GM18873 (cell line): Measurements from ENCODE around the gene KCTD7.
A peak's percentile ranks its signal among the peaks of the same experiment; 100 is the strongest.
"Not testable (repeated sequence)": the region's sequence is repeated elsewhere in the genome, so short reads cannot be mapped to it uniquely, and the experiment has no call there.

Source experiments
- ATAC-seq: cut with Tn5 transposase; IDR thresholded peaks from one replicate; pipeline ENCODE4 v1.9.1; 2021; ENCODE audit warnings: mild to moderate bottlenecking, moderate library complexity, moderate number of reproducible peaks; ENCODE audit not compliant: unreplicated experiment, low FRiP score

The KCTD7 gene

GRCh38 chr7:66643395-66643794 lies 14.7 kb downstream of the KCTD7 start:
- no peak for ATAC-seq

GRCh38 chr7:66651026-66651425 lies 22.3 kb downstream of the KCTD7 start:
- ATAC-seq, result not testable (repeated sequence)

- not testable (repeated sequence) for ATAC-seq
Measured at GRCh38 chr7:66653719-66654274, 25.1 kb downstream of the KCTD7 start.

GRCh38 chr7:66654275-66655112 lies 25.8 kb downstream of the KCTD7 start:
- ATAC-seq, result peak; percentile 90

- ATAC-seq, result not testable (repeated sequence)
Measured at GRCh38 chr7:66655113-66655806, 26.6 kb downstream of the KCTD7 start.

- ATAC-seq, result not testable (repeated sequence)
Measured at GRCh38 chr7:66655826-66656485, 27.3 kb downstream of the KCTD7 start.

GRCh38 chr7:66657798-66658197 lies 29.1 kb downstream of the KCTD7 start:
- ATAC-seq, result no peak

GRCh38 chr7:66662646-66663264 lies 34.1 kb downstream of the KCTD7 start:
- ATAC-seq, result no peak

- no peak for ATAC-seq
Measured at GRCh38 chr7:66664590-66665293, 36.1 kb downstream of the KCTD7 start.

GRCh38 chr7:66666313-66666952 lies 37.8 kb downstream of the KCTD7 start:
- no peak for ATAC-seq

- ATAC-seq, result no peak
Measured at GRCh38 chr7:66667023-66667728, 38.5 kb downstream of the KCTD7 start.

- no peak for ATAC-seq
Measured at GRCh38 chr7:66668112-66668511, 39.4 kb downstream of the KCTD7 start.

GRCh38 chr7:66668677-66669076 lies 40.0 kb downstream of the KCTD7 start:
- ATAC-seq, result no peak

GRCh38 chr7:66669088-66669487 lies 40.4 kb downstream of the KCTD7 start:
- ATAC-seq, result no peak

- no peak for ATAC-seq
Measured at GRCh38 chr7:66669496-66669895, 40.8 kb downstream of the KCTD7 start.

GRCh38 chr7:66671034-66671433 lies 42.4 kb downstream of the KCTD7 start:
- no peak for ATAC-seq

- not testable (repeated sequence) for ATAC-seq
Measured at GRCh38 chr7:66671486-66671885, 42.8 kb downstream of the KCTD7 start.

GRCh38 chr7:66672432-66673123 lies 43.9 kb downstream of the KCTD7 start:
- not testable (repeated sequence) for ATAC-seq
